IPS DF 19.7 (cell line): ENCODE measurements around the gene ADCK1.
"Not testable (repeated sequence)": the region's sequence is repeated elsewhere in the genome, so short reads cannot be mapped to it uniquely, and the experiment has no call there.

Source experiments
- DNase-seq: peaks from one replicate; pipeline ENCODE4 v3.0.0-alpha.2; 2013; ENCODE audit warnings: low read depth, low spot score

The ADCK1 gene

GRCh38 chr14:77809011-77809410 lies 9.1 kb downstream of the ADCK1 start:
- no peak for DNase-seq

DNA sequence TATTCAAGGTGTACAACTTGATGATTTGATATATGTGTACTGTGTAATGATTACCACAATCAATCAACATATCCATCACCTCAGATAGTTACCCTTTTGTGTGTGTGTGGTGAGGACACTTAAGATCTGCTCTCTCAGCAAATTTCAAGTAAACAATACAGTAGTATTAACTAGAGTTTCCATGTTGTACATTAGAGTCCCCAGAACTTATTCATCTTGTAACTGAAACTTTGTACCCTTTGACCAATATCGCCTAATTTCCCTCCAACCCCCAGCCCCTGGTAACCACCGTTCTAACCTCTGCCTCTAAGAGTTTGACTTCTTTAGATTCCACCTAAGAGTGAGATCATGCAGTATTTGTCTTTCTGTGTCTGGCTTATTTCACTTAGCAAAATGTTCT lies 12.1 kb downstream of the ADCK1 start:
- DNase-seq = no peak

DNA sequence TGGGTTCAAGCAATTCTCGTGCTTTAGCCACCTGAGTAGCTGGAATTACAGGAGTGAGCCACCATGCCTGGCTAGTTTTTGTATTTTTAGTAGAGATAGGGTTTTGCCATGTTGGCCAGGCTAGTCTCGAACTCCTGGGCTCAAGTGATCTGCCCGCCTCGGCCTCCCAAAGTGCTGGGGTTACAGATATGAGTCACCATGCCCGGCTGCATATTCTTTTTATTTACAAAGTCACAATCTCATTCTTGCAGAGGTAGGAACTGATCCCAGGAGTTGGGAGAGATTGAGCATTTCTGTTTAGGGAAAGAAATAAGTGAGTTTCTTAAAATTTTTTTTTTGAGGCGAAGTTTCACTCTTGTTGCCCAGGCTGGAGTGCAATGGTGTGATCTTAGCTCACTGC lies 12.8 kb downstream of the ADCK1 start:
- DNase-seq = not testable (repeated sequence)

GRCh38 chr14:77822307-77822706 lies 22.4 kb downstream of the ADCK1 start:
- DNase-seq = no peak

- no peak for DNase-seq
These were observed 22.8 kb downstream of the ADCK1 start for GRCh38 chr14:77822741-77823140.

DNA sequence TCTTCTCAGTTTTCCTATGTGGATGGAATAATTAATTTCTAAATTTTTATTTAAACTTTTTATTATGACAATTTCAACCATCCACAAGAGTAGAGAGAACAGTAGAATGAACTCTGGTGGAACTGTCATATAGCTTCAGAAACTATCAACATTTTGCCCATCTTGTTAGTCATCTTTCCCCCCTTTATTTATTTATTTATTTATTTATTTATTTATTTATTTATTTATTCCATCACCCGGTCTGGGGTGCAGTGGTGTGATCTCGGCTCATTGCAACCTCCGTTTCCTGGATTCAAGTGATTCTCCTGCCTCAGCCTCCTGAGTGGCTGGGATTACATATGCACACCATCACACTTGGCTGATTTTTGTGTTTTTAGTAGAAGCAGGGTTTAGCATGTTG lies 23.5 kb downstream of the ADCK1 start:
- no peak for DNase-seq

GRCh38 chr14:77825895-77826519 lies 26.1 kb downstream of the ADCK1 start:
- no peak for DNase-seq

DNA sequence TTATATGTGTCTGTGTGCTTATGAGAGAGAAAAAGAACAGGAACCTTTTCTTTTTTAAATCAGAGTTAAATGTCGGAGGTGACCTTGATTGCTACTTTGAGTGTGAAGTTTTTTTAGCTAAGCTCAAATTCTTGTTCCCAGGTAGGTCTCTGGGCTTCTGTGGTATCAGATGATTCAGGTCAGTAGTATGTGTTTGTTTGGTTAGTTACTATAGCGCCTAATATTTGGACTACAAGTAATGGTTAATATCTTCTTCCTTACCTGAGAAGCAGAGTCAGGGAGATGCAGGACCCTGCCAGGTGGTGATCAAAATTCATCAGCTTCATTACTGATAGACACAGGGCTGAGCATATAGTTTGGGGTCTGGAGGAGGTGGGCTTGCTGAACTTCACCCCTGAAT lies 30.8 kb downstream of the ADCK1 start:
- DNase-seq = no peak

- DNase-seq = no peak
These were observed 32.4 kb downstream of the ADCK1 start for GRCh38 chr14:77832297-77832696.

- DNase-seq = no peak
These were observed 38.0 kb downstream of the ADCK1 start for GRCh38 chr14:77837926-77838325.

DNA sequence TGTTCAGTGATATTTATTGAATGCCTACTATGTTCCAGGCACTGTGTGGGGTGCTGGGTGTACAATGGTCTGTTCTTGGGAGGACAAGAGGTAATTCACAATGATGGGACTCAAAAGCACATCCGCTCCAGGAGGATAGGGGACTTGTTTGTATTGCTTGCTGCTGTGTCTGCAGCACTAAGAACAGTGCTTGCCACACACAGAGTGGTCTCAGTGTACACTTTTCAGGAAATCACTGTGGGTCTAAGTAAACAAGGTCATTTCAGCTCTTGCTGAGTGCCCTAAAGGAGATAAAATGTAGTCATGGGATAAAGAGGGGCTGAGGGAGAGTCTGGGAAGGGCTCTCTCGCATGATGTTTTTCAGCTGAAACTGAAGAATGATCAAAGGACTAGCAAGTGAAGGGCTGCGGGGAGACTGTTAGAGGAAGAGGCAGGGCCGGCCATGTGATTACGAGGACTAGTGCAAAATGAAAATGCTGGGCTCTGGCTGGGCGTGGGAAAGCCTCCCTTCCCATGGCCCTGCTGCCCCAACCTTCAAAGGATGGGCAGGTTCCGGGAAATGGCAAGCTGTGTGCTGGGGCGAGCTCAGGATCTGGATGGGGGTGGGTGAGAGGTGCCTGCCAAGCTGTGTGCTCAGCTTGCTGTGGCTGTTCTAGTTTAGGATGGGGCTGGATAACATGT lies 39.1 kb downstream of the ADCK1 start:
- no peak for DNase-seq

- no peak for DNase-seq
These were observed 43.3 kb downstream of the ADCK1 start for GRCh38 chr14:77843195-77843594.

DNA sequence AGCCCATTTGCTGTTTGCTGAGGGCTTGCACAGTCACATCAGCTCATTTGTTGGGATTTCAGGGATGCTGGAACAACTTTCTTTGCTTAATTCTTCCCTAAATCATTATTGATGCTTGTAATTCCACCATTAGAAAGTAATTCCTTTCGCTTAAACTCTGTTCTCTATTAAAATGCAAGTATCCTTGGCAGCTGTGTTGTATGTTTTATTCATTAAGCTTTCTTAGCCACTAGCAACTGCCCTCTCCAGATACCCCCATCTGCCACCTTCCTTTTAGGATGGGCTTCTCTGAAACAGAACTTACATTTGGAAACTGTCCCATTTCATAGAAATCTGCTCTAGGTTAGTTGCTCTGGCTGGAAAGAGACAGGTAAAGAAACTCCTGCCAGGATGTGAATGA lies 43.7 kb downstream of the ADCK1 start:
- no peak for DNase-seq

DNA sequence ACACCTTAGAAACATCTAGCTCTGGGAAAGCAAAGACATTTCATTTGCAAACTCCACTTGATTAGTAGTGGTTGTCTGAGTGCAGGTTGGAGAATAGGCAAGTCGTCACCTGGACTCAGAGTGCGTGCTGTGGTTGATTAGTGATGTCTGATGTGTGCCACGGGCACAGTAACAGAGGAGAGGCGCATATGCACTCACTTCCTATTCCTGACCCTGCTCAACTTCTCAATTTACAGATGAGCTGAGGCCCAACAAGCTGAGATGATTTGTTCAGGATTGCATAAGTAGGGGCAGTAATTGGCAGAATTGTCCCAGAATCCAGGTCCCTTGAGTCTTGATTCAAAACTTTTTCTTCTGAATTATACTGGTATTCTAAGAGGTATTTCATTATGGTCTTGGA lies 44.9 kb downstream of the ADCK1 start:
- DNase-seq = no peak

DNA sequence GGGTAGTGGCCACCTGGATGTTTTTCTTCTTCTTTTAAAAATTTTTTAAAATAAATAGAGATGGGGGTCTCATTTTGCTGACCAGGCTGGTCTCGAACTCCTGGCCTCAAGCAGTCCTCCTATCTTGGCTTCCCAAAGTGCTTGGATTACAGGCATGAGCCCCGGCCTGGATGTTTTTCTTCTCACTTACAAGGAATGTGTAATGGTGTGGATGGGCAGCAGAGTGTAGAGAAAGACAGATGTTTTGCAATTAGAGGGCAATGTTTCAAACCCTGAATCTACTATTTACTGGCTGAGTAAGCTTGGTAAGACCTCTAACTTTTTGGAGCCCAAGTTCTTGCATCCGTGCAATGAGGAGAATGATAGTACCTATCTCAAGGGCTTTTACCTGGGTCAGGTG lies 48.1 kb downstream of the ADCK1 start:
- no peak for DNase-seq

GRCh38 chr14:77849711-77850110 lies 49.8 kb downstream of the ADCK1 start:
- DNase-seq = no peak

DNA sequence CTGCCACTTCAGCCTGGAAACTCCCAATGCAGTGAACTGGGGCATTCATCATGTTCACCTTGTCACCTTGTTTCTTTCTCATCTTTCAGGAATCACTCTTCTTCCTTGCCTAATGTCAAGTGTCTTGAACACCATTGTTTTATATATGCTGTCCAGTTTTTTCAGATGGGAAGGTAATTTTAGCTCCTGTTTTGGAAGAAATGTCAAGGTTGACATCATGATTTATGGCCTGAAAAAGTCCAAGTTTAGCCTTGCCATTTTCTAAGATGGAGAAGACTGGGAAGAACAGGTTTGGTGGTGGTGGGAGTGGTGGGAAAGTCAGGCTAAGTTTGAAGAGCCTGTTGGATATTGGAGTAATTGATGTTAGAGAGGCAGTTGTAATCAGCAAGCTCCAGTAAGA lies 54.0 kb downstream of the ADCK1 start:
- DNase-seq = no peak

GRCh38 chr14:77856941-77857340 lies 57.0 kb downstream of the ADCK1 start:
- DNase-seq = no peak

DNA sequence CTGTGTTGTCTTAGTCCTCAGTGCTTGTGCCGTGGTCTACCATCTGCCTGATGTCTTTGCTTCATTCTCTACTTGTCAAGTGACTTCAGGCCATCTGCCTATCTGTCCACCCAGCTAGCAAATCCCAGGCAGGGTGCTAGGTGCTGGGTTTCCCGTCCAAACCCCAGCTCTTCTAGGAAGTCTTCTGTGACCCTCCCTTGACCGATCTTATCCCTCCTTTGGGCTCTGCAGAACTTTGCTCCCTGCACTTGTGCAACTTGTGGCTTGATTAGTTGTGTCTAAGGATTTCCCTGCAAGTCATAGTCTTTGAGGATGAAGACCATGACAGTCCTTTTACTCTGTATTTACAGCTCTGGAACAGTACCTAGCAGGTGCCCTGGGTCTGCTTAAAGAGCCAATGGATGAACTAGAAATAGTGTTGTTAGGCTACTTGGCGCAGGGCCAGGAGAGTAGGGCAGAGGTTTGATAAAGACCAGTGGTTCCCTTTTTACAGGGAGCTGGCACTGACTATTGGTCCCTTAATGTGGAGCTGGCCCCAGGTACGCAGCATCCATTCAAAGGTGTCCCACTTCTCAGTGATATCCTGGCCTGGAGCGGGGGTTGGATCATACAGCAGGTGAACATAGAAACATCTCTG lies 60.1 kb downstream of the ADCK1 start:
- DNase-seq = no peak

DNA sequence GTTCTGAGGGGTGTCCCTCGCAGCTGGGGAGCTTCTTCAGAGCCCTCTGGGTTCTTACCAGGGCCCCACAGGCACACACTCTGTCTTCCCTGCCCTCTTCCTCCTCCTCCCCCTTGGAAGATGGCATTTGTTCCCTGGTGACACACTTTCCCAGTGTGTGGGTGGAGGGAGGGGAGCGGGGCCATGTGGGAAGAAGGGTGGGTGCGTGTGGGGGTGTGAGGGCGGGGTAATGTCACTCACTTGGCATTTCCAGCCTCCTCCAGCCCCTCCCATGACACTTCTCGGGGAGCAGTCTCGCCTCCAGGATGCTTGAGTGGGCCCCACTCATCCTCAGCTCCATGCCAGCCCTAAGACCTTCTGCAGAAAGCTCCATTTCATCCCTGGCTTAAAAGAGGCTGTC lies 61.3 kb downstream of the ADCK1 start:
- DNase-seq = no peak

DNA sequence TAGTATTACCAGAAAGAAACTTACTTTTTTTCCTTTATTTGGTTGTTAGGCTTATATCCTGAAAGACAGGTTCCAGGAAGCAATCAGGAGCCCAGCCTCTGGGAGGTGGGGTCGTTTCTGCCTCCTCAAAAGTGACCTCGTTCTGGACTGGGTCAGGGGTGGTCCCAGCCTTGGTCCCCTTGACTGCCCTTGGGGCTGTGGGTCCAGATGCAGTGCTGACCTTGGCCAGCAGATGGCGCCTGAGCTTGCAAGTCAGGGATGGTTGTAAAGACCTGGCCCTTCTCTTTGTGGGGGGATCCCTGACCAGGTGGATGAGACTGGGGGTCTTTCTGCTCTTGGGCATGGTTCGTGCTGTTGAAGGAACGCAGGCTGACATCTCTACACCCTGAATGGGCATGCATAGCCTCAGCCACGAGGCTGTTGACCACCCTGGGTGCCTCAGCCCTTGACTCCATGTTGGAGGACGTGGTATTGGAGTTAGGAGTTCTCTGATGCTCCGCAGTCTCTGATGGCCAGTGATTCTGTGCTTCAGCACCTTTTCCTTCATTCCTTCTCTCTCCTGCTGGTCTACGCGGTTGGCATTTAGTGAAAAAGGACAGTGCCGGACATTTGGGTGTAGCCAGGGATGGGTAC lies 62.4 kb downstream of the ADCK1 start:
- peak; percentile 30 for DNase-seq

- no peak for DNase-seq
These were observed 64.2 kb downstream of the ADCK1 start for GRCh38 chr14:77864085-77864484.

DNA sequence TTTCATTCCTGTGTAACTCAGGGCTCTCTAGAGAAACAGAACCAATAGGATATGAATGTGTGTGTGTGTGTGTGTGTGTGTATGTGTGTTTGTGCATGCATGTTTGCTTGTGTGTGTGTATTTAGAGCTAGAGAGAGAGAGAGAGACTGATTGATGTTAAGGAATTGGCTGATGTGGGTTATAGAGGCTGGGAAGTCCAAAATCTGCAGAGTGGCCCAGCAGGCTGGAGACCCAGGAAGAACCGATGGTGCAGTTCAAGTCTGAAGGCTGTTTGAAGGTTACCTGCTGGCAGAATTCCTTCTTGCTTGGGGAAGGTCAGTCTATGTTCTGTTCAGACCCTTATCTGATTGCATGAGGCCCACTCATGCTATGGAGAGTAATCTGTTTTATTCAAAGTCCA lies 64.7 kb downstream of the ADCK1 start:
- DNase-seq = no peak
